IPS DF 4.7 (cell line): ENCODE data around the gene IL10.
"Not testable (repeated sequence)": the region's sequence is repeated elsewhere in the genome, so short reads cannot be mapped to it uniquely, and the experiment has no call there.

ENCODE experiments used
- DNase-seq: peaks from one replicate; pipeline ENCODE4 v3.0.0-alpha.2; 2013; ENCODE audit warnings: low spot score; ENCODE audit errors: extremely low read depth

IL10 gene

DNA sequence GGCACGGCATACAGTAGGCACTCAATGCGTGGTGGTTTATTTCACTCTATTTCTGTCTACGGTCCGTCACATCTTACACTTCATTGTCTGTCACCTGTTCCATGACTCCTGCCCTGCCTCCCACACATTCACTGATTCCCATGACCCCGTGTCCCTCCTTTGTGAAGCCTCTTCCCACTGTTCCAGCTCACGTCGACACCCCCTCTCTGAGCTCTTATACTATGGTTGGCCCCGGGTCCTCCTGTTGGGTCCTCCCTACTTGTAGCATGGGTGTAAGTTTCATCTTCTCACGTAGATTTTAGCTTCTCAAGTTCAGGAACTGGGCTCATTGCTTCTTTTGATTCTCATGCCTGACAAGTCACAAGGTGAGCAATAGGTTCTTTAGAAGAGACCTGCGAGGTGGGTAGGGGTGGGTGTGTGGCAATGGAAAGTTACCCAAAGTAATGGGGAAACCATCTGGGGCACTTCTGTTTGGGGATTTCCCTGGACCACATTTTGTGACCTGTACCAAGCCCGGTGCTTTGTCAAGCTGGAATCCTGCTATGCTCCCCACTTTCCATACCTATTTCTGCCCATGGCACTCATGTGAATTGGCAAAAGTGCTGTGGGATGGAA lies 22.1 kb upstream of the IL10 start:
- DNase-seq = no peak

DNA sequence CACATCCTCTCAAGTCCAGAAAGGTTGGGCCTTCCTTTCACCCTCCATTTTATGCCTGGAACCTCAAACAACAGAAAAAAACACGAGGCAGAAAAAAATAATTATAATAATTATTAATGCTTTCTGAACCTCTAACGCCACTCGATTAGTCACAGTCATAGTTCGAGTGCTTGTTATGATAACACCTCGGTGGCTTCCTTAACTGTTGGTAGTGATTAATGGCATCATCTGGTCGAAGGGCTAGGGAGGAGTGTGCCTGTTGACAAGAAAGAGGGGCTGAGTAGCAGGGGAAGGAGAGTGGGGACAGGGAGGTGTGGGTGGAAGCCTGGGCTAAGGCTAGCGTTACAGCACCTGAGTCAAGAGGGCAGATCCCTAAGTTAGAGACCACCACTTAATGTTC lies 21.3 kb upstream of the IL10 start:
- DNase-seq = no peak

DNA sequence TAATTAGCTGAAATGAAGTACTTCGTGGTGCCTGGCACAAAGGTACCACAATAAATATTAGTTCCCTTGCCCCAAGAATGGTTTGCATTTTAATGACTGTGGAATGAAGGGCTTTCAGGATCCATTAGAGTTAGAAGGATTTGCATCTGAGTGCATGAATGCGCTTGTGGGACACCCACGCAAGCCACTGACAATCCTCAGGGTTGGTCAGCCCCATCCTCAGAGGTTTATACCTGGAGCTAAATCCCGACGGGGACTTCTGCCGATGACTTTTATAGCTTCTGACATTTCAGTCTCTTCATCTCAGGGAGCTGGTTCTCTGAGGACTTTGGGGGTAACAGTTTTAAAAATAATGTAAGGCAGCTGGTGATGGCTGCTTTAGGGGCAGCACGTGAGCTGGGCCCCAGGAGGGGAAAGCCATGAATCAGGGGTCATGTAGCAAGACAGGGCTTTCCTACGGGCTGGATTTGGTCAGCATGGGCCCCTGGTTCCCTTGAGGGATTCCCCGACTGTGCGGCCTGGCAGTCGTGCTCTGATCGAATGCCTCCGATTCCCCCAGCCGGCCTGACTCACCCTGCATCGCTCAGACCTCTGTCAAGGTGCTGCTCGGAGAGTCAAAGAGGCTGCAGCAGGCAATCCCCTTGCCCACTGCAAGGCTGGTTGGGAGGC lies 20.8 kb upstream of the IL10 start:
- no peak for DNase-seq

GRCh38 chr1:206790502-206791250 lies 18.4 kb upstream of the IL10 start:
- DNase-seq = no peak

DNA sequence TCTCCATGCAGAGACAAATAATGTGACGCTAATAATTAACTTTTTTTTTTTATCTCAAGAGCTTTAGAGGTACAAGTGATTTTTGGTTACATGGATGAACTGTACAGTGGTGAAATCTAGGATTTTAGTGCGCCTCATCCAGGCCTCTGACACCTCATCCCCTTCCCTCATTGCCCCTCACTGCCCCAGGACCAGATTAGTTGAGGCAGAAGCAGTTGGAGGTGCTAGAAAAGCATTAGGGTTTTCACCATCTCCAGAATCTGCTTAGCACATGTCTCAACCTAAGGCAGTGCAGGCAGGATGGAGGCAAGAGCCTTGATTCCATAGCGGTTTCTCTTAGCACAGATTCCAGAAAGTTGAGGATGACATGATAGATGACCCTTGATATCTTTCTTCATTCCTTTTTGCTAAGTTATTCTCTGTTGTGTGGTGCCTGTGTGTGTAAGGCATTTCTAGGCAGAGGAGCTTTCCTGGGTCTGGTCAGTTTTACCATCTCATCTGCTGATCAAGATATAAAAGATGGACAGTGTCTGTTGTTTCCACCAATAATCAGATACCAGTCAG lies 16.3 kb upstream of the IL10 start:
- no peak for DNase-seq

DNA sequence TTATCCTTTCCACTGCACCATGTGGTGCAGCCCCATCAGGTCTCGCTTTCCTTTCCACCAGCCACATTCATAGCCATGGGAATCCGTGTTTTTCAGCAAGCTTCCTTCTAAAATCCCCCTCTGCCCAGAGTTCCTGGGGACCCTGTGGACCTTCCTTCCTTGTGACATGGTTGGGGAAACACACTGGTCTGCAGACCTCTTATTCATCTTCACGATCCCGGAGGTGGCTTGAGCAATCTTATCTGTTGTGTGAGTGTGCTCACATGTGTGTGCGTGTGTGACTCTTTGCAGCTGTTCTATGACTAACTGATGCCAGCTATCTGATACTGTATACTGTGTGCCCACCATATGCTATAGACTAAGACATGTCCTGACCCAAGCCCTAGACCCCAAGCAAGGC lies 15.6 kb upstream of the IL10 start:
- no peak for DNase-seq

- DNase-seq = no peak
Observed at GRCh38 chr1:206786212-206786886, 14.1 kb upstream of the IL10 start.

DNA sequence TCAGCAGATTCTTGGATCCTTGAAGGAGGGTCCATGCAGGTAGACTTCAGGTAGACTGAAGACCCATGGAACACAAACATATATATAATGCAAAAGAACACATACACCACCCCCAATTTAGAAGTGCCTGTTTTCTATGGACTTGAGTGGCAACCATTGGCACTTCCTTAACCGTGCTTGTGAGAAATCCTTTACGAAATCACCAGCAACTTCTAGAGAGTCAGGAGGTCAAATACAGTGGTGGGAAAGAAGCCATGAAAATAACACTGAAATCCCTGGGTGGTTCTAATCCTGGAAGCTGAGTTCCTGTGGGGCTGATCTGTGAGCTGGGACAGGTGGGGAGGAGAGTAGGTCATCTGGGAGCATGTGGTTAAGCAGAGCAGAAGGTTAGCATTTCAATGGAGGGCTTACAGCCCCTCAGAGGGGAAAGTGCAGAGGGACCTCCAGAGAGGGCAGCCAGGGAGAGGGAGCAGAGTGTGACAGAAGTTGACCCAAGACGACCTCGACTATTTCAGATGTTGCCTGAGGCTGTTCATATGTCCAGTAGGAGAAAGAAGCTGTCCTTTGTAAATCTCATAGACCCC lies 13.0 kb upstream of the IL10 start:
- DNase-seq = no peak

DNA sequence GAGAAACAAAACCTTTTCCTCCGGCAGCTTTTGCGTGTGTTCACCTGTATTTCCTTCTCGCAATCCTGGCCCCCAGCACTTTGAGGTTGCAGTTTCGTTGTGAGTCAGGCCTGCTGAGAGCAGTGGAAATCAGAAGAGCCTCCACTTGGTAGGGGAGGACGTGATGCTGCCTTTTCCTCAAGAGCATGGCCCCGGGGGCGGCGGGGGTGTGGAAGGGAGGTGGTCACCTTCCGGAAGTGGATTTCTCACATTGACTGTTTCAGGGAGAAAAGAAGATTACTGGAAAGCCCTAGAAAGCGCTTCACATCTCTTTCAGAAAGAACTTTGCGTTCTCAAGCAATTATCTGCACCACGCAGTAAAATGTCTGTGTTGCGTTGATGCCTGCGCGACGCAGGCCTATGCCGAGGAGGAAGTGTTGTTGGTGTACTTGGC lies 12.2 kb upstream of the IL10 start:
- DNase-seq = no peak

DNA sequence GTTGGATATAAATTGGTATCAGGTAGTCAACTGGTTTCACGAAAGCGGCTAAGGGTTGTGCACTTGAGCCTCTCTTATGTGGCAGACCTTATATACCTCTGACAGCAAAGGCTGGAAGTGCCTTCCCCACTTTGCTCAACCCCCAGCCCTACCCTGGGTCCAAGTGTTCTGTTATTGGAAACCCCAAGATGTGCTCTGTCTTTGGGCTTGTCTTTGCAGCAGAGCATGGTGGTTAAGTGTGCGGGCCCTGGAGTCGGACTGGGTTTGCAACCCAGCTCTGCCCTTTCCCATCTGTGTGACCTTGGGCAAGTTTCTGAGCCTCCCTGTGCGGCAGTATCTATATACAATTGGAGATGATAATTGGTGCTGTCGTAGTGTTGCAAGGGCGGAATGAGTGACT lies 11.2 kb upstream of the IL10 start:
- no peak for DNase-seq

DNA sequence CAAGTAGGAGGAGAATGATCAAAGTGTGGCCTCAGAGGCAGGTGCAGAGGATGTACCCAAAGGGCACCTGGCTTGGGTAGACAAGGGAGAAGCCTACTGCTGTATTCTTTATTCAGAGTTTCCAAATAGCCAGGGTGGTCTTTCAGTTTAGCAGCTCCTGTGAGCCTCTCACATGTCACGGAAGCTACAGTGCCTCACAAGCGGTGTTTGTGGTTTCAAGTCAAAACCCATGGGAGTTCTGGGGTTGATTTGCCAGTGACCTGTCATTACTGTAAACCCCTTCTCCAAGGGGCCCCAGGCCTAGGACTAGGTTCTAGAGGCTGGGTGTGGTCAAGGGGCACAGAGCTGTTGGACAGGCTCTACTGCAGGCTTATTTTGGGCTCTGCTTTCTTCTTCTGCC lies 10.2 kb upstream of the IL10 start:
- no peak for DNase-seq

GRCh38 chr1:206779638-206780037 lies 7.3 kb upstream of the IL10 start:
- DNase-seq = no peak

- not testable (repeated sequence) for DNase-seq
Observed at GRCh38 chr1:206778911-206779310, 6.6 kb upstream of the IL10 start.

DNA sequence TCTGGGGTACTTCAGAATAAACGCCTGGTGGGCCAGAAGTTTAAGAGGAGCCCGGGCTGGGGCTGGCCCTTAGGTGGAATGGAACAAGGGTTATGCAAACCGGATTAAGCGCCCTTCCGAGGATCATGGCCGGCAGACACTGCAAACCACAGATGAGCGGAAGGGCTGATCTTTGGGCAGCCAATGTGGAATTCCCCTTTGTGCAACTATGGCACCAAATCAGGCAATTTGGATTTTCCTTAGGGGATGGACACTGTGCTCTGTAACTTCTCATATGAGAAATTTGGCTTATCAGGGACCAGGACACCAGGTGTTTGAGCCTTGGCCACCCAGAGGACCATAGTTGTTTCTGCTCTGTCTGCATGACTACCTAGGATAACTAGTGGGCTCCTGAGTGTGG lies 5.7 kb upstream of the IL10 start:
- DNase-seq = no peak

DNA sequence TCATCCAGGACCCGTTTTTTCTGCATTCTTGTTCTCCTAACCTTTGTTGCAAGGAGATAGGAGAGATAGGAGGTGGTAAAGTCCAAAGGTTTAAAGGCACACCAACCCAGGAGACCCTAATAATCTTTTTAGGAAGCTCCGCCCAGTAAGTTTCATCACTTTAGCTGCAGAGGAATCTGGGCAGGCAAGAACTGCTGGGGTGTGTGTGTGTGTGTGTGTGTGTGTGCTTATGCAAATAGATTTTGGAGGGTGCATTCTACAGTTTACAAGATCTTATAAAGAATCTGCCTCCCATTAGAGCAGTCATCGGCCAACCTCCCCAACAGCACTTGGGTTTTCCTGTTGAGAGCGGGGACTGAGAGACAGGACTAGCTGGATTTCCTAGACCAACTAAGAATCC lies 3.9 kb upstream of the IL10 start:
- DNase-seq = no peak

- DNase-seq = no peak
Observed at GRCh38 chr1:206774093-206774492, 1.8 kb upstream of the IL10 start.

DNA sequence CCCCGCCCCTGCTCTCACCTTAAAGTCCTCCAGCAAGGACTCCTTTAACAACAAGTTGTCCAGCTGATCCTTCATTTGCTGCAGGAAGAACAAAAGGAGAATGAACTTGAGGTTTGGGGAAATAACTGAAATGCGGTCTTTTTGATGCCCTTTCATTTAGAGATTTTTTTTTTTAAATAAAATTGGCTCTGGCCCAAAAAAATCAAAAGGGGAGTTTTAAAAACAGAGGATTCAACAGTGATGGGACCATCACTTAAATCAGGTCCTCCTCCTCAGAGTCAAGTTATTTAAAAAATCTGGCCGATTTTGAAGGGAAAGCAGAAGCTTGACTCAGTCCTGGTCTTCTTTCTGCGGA lies 979 bp downstream of the IL10 start:
- no peak for DNase-seq

- DNase-seq = no peak
Observed at GRCh38 chr1:206770531-206771337, 1.6 kb downstream of the IL10 start, which contains the start of gene IL19. Gene IL19, plus strand, starts transcription at chr1:206770773. Its CDS starts 65,890 bp downstream, at chr1:206836663.

GRCh38 chr1:206769304-206769731 lies 3.0 kb downstream of the IL10 start:
- DNase-seq = no peak

GRCh38 chr1:206768472-206769303 lies 3.6 kb downstream of the IL10 start:
- DNase-seq = no peak
